H1 (cell line): ENCODE results near the gene CCL26. TPM values are rescaled to one million over a fixed set of nuclear protein-coding genes. Genes with fewer than 3 reads are reported as not detected.
"Not testable (repeated sequence)": the region's sequence is repeated elsewhere in the genome, so short reads cannot be mapped to it uniquely, and the experiment has no call there.

ENCODE experiments used
- CTCF ChIA-PET: fragments of 300-600 bp; sonication (Branson Sonifier 250); formaldehyde crosslinking; loops from one replicate; lab custom pipeline; 2021; ENCODE audit not compliant: partially characterized antibody; lab: Charles Lee
- POLR2A ChIA-PET: fragments of 300-600 bp; sonication (Branson Sonifier 250); formaldehyde crosslinking; loops from one replicate; lab custom pipeline; 2021; ENCODE audit warnings: inconsistent platforms; ENCODE audit not compliant: partially characterized antibody; lab: Charles Lee
- DNase-seq, 2 experiments: peaks; one replicate each; pipeline versions ENCODE4 v3.0.0 to v3.0.0-alpha.2; 2010 to 2022; ENCODE audit warnings: low spot score in 2 of 2, low read depth in 1 of 2, mixed read lengths in 1 of 2
- FAIRE-seq: peaks from 2 replicates; lab custom pipeline; 2011; peaks lifted over from hg19 to GRCh38; lab: Jason Lieb, UNC
- H2AFZ ChIP-seq: 2 replicates; pipeline ENCODE4 v1.8.1; 2012; ENCODE audit warnings: low read length, inconsistent platforms
- H2AK5ac ChIP-seq: 2 replicates; pipeline ENCODE4 v1.6.1; 2013; ENCODE audit warnings: low read depth, low read length
- H2BK120ac ChIP-seq: replicated peaks from 2 replicates; pipeline ENCODE3; 2013; ENCODE audit warnings: low read depth, low read length, inconsistent platforms
- H2BK12ac ChIP-seq: 2 replicates; pipeline ENCODE4 v1.6.1; 2013; ENCODE audit warnings: low read depth, low read length
- H2BK15ac ChIP-seq: 2 replicates; pipeline ENCODE4 v1.6.1; 2013; ENCODE audit warnings: low read length
- H2BK20ac ChIP-seq: 2 replicates; pipeline ENCODE4 v1.6.1; 2013; ENCODE audit warnings: low read length
- H2BK5ac ChIP-seq: 2 replicates; pipeline ENCODE4 v1.6.1; 2013; ENCODE audit warnings: low read depth, low read length
- H3K14ac ChIP-seq: 2 replicates; pipeline ENCODE4 v1.6.1; 2013; ENCODE audit warnings: inconsistent platforms; ENCODE audit not compliant: insufficient read length
- H3K18ac ChIP-seq: 2 replicates; pipeline ENCODE4 v1.6.1; 2013; ENCODE audit warnings: low read length; ENCODE audit errors: extremely low read depth
- H3K23ac ChIP-seq: 2 replicates; pipeline ENCODE4 v1.6.1; 2013; ENCODE audit warnings: inconsistent platforms; ENCODE audit not compliant: insufficient read length
- H3K23me2 ChIP-seq: 2 replicates; pipeline ENCODE4 v1.6.1; 2013; ENCODE audit warnings: low read depth, low read length
- H3K27ac ChIP-seq: 2 replicates; pipeline ENCODE4 v1.6.1; 2011; ENCODE audit warnings: low read depth, low read length, inconsistent platforms
- H3K27me3 ChIP-seq, 4 experiments: replicated peaks in 1 of 4; 1 replicate in 1 of 4; 2 replicates in 3 of 4; pipeline versions ENCODE4 v1.6.1 to v1.8.1; 2011 to 2013; ENCODE audit warnings: low read length in 3 of 4, mild to moderate bottlenecking in 3 of 4, inconsistent platforms in 2 of 4, mixed read lengths in 2 of 4, moderate library complexity in 1 of 4; ENCODE audit not compliant: control insufficient read depth in 3 of 4, insufficient read depth in 3 of 4; ENCODE audit errors: extremely low read depth in 1 of 4
- H3K36me3 ChIP-seq, 4 experiments: 2 replicates each; pipeline versions ENCODE4 v1.6.1 to v1.8.1; 2011 to 2013; ENCODE audit warnings: mild to moderate bottlenecking in 4 of 4, low read length in 3 of 4, moderate library complexity in 2 of 4, control low read depth in 1 of 4, inconsistent platforms in 1 of 4; ENCODE audit not compliant: insufficient read depth in 4 of 4, control insufficient read depth in 2 of 4
- H3K4ac ChIP-seq: replicated peaks from 2 replicates; pipeline ENCODE3; 2013; ENCODE audit warnings: low read length, low read depth, mixed read lengths, inconsistent platforms; ENCODE audit not compliant: insufficient read length
- H3K4me1 ChIP-seq, 4 experiments: replicated peaks in 1 of 4; 1 replicate in 1 of 4; 2 replicates in 3 of 4; pipeline versions ENCODE4 v1.6.1 to v1.8.1; 2011 to 2013; ENCODE audit warnings: low read length in 3 of 4, inconsistent platforms in 2 of 4, mixed read lengths in 1 of 4; ENCODE audit not compliant: insufficient read depth in 4 of 4, control insufficient read depth in 3 of 4
- H3K4me2 ChIP-seq, 2 experiments: 2 replicates each; pipeline versions ENCODE4 v1.6.1 to v1.8.1; 2011 to 2013; ENCODE audit warnings: low read depth in 2 of 2, low read length in 2 of 2, control low read depth in 1 of 2, inconsistent platforms in 1 of 2, mild to moderate bottlenecking in 1 of 2; ENCODE audit not compliant: insufficient read depth in 1 of 2
- H3K4me3 ChIP-seq, 4 experiments: fragments of 200-600, 300-600 bp in 1 of 4; sonication (generic), shearing (Covaris generic), sonication (Bioruptor Twin) in 1 of 4; 2 replicates each; pipeline versions ENCODE4 v1.5.1 to v1.8.1; 2011 to 2016; ENCODE audit warnings: low read length in 4 of 4, low read depth in 3 of 4, control low read depth in 2 of 4, inconsistent platforms in 2 of 4, mild to moderate bottlenecking in 2 of 4, mixed read lengths in 1 of 4, moderate library complexity in 1 of 4; ENCODE audit not compliant: insufficient read depth in 2 of 4; ENCODE audit errors: extremely low read depth in 1 of 4
- H3K56ac ChIP-seq: replicated peaks from 2 replicates; pipeline ENCODE3; 2013; ENCODE audit warnings: low read depth, mild to moderate bottlenecking, mixed read lengths, low read length, inconsistent platforms; ENCODE audit not compliant: insufficient read length
- H3K79me1 ChIP-seq: 2 replicates; pipeline ENCODE4 v1.6.1; 2013; ENCODE audit warnings: low read depth, low read length, control low read depth
- H3K79me2 ChIP-seq, 2 experiments: 2 replicates each; pipeline versions ENCODE4 v1.6.1 to v1.8.1; 2012 to 2013; ENCODE audit warnings: low read length in 2 of 2, mild to moderate bottlenecking in 2 of 2, inconsistent platforms in 1 of 2; ENCODE audit not compliant: insufficient read depth in 2 of 2, control insufficient read depth in 1 of 2
- H3K9ac ChIP-seq, 4 experiments: replicated peaks in 1 of 4; 1 replicate in 1 of 4; 2 replicates in 3 of 4; pipeline versions ENCODE4 v1.6.1 to v1.8.1; 2011 to 2013; ENCODE audit warnings: low read depth in 3 of 4, low read length in 3 of 4, control low read depth in 2 of 4, mild to moderate bottlenecking in 2 of 4, moderate library complexity in 2 of 4, inconsistent platforms in 1 of 4; ENCODE audit errors: extremely low read depth in 1 of 4
- H3K9me3 ChIP-seq, 2 experiments: 2 replicates each; pipeline versions ENCODE4 v1.6.1 to v1.8.1; 2012 to 2013; ENCODE audit warnings: mild to moderate bottlenecking in 2 of 2, moderate library complexity in 2 of 2, control low read depth in 1 of 2, inconsistent platforms in 1 of 2, low read depth in 1 of 2, low read length in 1 of 2, mixed read lengths in 1 of 2; ENCODE audit not compliant: insufficient read depth in 2 of 2
- H4K20me1 ChIP-seq, 2 experiments: replicated peaks in 1 of 2; 2 replicates each; pipeline versions ENCODE3 to v1.8.1; 2011 to 2013; ENCODE audit warnings: inconsistent platforms in 2 of 2, low read length in 2 of 2, mild to moderate bottlenecking in 1 of 2; ENCODE audit not compliant: insufficient read depth in 2 of 2, control insufficient read depth in 1 of 2
- H4K5ac ChIP-seq: 2 replicates; pipeline ENCODE4 v1.6.1; 2013; ENCODE audit warnings: low read length, low read depth, mixed read lengths, inconsistent platforms; ENCODE audit not compliant: insufficient read length
- H4K8ac ChIP-seq: 2 replicates; pipeline ENCODE4 v1.8.0; 2013; ENCODE audit warnings: mild to moderate bottlenecking, moderate library complexity, low read length, inconsistent platforms; ENCODE audit not compliant: insufficient read depth; ENCODE audit errors: extremely low read depth
- H4K91ac ChIP-seq: replicated peaks from 2 replicates; pipeline ENCODE3; 2013; ENCODE audit warnings: low read length, mixed read lengths, inconsistent platforms; ENCODE audit not compliant: insufficient read length
- BRCA1 ChIP-seq: IDR thresholded peaks from 2 replicates; pipeline ENCODE4 v1.6.1; 2012; ENCODE audit warnings: low read depth, low read length, improper control_type of control experiment
- SAP30 ChIP-seq: fragments of 300-600 bp; sonication (generic); IDR thresholded peaks from 2 replicates; pipeline ENCODE4 v1.7.1; 2012; ENCODE audit warnings: low read length, moderate library complexity, mild to moderate bottlenecking, inconsistent platforms; ENCODE audit not compliant: insufficient read depth, insufficient replicate concordance
- SIN3A ChIP-seq, 2 experiments: IDR thresholded peaks in 1 of 2; conservative IDR thresholded peaks in 1 of 2; 2 replicates each; pipeline ENCODE4 v1.6.1; 2011 to 2012; ENCODE audit warnings: low read length in 2 of 2, improper control_type of control experiment in 1 of 2, low read depth in 1 of 2, mild to moderate bottlenecking in 1 of 2
- WGBS, 2 experiments: shearing (Covaris generic) in 1 of 2; methylation state at CpG; one replicate each; pipeline versions ENCODE4 v1.1.6 to v1.1.7; 2013 to 2015; ENCODE audit warnings: low lambda C conversion rate in 2 of 2, mixed read lengths in 2 of 2, inconsistent platforms in 1 of 2, low coverage in 1 of 2, missing lambda C conversion rate in 1 of 2; ENCODE audit not compliant: insufficient replicate concordance in 2 of 2, insufficient coverage in 1 of 2, insufficient read length in 1 of 2; ENCODE audit errors: extremely low coverage in 1 of 2, missing lambda C conversion rate in 1 of 2; 5-methylcytosine and 5-hydroxymethylcytosine counted together
- polyA plus RNA-seq, 7 experiments: library from polyadenylated mRNA; depleted of rRNA in 3 of 7; stranded (reverse) in 5 of 7; unstranded in 2 of 7; fragments of >200 nt in 5 of 7; fragments of 200-250 nt in 2 of 7; gene quantifications; 1 replicate in 5 of 7; 2 replicates in 1 of 7; 4 replicates in 1 of 7; pipeline versions ENCODE4 v1.2.1 to v1.2.3, GENCODE V29; 2011 to 2013; ENCODE audit warnings: missing spikeins in 2 of 7, mixed read lengths in 2 of 7
- total RNA-seq: library from RNA; stranded (reverse); fragmentation: NEBNext Ultra II Directional; extraction: Animal tissue kit (Norgen Biotek cat#: 25700); gene quantifications from 2 replicates; pipeline ENCODE4 v1.2.1, GENCODE V29; 2021

CCL26 gene
- total and polyA plus RNA-seq, 2 of the 8 experiments (the other 6 are each of a cell fraction or from before 2014, with no cell fraction given): 8.7 to 14.9 TPM

GRCh38 chr7:75727881-75728593 is 44.0 kb downstream of the CCL26 start (continued):
- no peak for TF ChIP-seq SIN3A (conservative IDR thresholded peaks at IDR 0.05 in 1 of 2, IDR thresholded peaks at IDR 0.05 in 1 of 2; ENCODE audit: low read depth in 1 of 2, low read length in 2 of 2)
- TF ChIP-seq SAP30: no peak
- no peak for TF ChIP-seq BRCA1
- TF ChIP-seq, all 59 proteins: peak for 0

GRCh38 chr7:75727351-75727750 is 44.7 kb downstream of the CCL26 start:
- H2BK5ac ChIP-seq, H3K18ac ChIP-seq, H3K36me3 ChIP-seq, H2BK15ac ChIP-seq, FAIRE-seq, H3K79me1 ChIP-seq, H4K91ac ChIP-seq, H3K4me2 ChIP-seq, H2AK5ac ChIP-seq, H3K4me3 ChIP-seq, H3K23ac ChIP-seq, H3K27me3 ChIP-seq, H4K8ac ChIP-seq, H3K56ac ChIP-seq, H3K9ac ChIP-seq, H2AFZ ChIP-seq, H3K4ac ChIP-seq, DNase-seq, POLR2A ChIA-PET, H2BK120ac ChIP-seq, H3K27ac ChIP-seq, H3K9me3 ChIP-seq, H2BK12ac ChIP-seq, H3K14ac ChIP-seq, H4K5ac ChIP-seq, H2BK20ac ChIP-seq, H3K23me2 ChIP-seq, H3K79me2 ChIP-seq, H4K20me1 ChIP-seq: not testable (repeated sequence)
- H3K4me1 ChIP-seq: peaks cover 3 to 12% (median 6%) of the 10 kb centered on the region in 4 experiments
- WGBS, 2 experiments: 84% methylated on average over 6 of the region's 6 CpGs; no CpG with 5 or more reads in 1 of the 2 experiments
- CTCF ChIA-PET: interaction anchor here (1.1 to 2.0 kb wide), 3 partner anchors 10 to 30 kb away, joined by 3 to 5 read pairs (median 5); no protein-coding TSS in a partner anchor
